ENCODE results near the gene CSMD2. TPM values are rescaled to one million over a fixed set of nuclear protein-coding genes. Genes with fewer than 3 reads are reported as not detected.
"Not testable (repeated sequence)": the region's sequence is repeated elsewhere in the genome, so short reads cannot be mapped to it uniquely, and the experiment has no call there.

The CSMD2 gene
- total RNA-seq, 1 experiment from 2014 or later: not detected

GRCh38 chr1:34016281-34016680 lies 148.7 kb downstream of the CSMD2 start:
- not testable (repeated sequence) for DNase-seq (ENCODE audit: extremely low read depth, low read depth)

GRCh38 chr1:34013958-34014737 lies 150.9 kb downstream of the CSMD2 start:
- no peak for DNase-seq (ENCODE audit: extremely low read depth, low read depth)

GRCh38 chr1:34013136-34013535 lies 151.9 kb downstream of the CSMD2 start:
- DNase-seq (ENCODE audit: extremely low read depth, low read depth): no peak

DNA sequence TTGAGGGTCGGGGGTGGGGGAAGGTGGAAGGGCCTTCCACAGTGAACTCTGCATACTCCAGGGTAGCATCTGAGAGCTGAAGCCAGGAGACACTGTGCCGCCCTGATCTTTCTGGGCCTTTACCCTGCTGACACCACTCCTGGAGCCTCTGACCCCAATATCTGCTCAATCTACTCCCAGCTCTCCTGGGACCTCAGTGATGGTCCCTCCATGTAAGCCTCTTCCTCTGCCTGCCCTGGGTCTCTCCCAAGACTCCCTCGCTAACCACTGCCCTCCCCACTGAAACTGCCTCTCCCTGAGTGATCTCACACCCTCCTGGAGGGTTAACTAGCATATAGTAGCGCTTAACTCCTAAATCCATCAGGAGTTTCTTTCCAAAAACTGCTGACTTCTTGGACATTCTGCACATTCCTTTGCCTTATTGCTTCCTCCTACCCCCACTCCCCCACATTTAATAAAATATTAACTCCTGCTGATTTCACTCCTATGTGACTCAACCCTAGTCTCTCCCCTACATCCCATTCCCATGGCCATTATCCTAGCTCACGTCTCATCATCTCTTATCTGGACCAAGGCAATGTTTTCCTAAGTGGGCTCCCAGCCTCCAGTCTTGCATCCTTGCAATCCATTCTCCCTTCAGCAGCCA lies 155.6 kb downstream of the CSMD2 start:
- DNase-seq (ENCODE audit: extremely low read depth, low read depth): no peak

DNA sequence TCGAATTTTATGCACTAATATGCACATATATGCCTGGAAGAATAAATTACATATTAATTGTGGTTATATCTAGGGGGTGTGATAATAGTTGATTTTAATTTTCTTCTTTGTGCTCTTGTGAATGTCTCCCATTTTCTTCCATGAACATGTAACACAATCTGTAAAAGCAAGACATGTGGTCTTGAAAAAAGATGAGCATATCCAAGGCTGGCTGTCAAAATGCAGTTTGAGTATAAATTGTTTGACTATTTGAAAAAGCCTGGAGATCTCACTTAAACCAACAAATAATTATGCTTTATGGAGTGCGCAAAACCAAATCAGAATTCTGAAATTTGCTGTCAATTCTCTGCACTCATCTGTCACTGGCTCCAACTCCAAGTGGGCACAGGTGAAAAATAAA lies 157.3 kb downstream of the CSMD2 start:
- DNase-seq (ENCODE audit: extremely low read depth, low read depth): no peak

DNA sequence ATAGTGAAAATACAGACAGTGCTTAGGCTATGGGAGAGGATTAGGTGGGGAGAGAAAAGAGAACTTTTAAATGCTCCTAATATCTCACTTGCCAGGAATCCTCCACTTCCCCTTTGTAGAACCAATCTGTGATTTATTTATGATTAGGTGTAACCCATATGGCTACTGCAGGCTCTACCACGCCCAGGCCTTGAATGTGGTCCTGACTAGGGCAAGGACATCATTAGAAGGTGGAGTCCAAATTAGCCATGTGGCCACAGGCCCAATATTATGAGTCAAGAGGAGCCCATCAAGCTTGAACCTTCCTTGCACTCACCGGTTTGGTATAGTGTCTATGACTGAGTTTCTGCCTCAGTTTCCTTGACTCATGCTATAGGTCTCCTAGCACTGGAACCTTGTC lies 159.7 kb downstream of the CSMD2 start:
- no peak for DNase-seq (ENCODE audit: extremely low read depth, low read depth)

- no peak for DNase-seq (ENCODE audit: extremely low read depth, low read depth)
Observed at GRCh38 chr1:34002810-34003209, 162.2 kb downstream of the CSMD2 start.

DNA sequence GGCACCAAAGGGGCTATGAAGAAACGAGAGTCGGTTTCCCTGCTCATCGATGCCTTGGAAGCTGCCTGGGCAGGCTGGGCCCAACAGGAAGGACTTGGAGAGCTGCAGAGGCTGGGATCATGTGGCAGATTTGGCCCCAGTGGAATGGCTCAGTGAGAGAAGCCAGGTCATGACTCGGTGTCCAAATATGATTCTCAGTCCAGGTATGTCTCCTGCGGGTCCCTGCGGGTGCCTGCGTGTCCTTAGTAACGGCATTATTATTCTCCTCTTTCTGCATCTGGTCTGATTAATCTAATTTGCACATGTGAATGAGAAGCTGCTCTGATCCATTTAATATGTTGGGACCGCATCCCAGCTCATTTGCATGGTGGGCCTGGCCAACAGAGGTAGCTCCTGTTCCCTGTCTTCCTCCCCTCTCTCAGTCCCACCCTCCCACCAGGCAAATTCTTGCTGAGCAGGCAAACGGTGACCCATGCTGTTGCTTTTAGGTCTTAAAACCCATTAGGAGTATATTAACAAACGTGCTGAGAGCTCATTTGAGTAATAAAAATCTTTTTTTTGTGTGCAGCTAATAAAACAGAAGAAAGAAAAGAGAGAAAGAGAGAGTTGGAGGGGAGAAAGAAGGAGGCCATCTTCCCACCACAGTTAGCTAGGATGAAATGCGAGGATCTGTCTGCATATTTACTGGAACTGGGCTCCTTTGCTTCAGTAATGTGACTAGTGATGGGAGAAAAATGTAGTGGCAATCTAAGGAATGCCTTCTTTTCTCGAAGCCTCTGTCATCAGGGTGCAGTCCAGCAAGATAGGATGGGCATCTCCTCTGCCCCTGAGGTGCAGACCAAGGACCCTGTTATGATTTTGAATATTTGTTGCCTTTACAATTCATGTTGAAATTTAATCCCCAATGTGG lies 167.6 kb downstream of the CSMD2 start:
- no peak for DNase-seq (ENCODE audit: extremely low read depth, low read depth)

- DNase-seq (ENCODE audit: extremely low read depth, low read depth): no peak
Observed at GRCh38 chr1:33996281-33996680, 168.7 kb downstream of the CSMD2 start.

- no peak for DNase-seq (ENCODE audit: extremely low read depth, low read depth)
Observed at GRCh38 chr1:33993301-33993700, 171.7 kb downstream of the CSMD2 start.

GRCh38 chr1:33990281-33990680 lies 174.7 kb downstream of the CSMD2 start:
- no peak for DNase-seq (ENCODE audit: extremely low read depth, low read depth)

DNA sequence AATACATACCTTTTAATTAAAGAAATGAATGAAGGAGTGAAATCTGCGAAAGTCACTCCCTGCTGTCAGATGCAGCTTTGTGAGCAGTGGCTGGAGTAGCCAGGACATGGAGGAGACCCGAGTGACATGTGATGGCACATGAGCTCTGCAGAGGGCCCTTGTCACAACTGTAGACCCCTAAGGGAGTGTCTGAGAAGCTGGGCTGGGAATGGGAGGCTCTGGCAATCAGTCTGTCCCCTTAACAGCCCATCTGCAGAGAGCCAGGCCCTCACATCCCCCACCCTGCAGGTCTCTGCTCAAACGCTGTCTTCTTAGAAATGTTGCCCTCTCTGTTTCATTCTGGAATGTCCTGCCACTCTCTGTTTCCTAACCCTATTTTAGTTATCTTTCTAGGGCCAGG lies 176.9 kb downstream of the CSMD2 start:
- DNase-seq (ENCODE audit: extremely low read depth, low read depth): no peak

GRCh38 chr1:33986390-33987095 lies 178.5 kb downstream of the CSMD2 start:
- DNase-seq (ENCODE audit: extremely low read depth, low read depth): no peak

DNA sequence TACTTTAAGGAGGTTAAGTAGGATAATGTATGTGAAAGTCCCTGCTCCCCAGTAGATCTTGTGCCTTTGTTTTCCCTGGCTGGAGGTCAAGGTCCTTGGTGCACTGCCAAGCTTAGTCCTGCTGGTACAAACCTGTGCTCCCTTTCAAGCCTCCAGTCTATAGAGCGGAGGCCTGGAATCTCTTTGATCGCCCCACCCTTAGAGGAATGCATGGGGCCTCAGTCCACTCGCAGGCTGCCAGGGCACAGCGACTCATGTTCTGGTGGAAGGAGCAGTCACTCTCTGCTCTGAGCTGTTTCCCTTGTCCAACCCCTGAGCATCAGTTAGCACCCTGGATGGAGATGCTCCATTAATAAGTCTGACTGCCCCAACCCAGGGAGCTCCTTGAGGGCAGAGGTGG lies 179.4 kb downstream of the CSMD2 start:
- no peak for DNase-seq (ENCODE audit: extremely low read depth, low read depth)

DNA sequence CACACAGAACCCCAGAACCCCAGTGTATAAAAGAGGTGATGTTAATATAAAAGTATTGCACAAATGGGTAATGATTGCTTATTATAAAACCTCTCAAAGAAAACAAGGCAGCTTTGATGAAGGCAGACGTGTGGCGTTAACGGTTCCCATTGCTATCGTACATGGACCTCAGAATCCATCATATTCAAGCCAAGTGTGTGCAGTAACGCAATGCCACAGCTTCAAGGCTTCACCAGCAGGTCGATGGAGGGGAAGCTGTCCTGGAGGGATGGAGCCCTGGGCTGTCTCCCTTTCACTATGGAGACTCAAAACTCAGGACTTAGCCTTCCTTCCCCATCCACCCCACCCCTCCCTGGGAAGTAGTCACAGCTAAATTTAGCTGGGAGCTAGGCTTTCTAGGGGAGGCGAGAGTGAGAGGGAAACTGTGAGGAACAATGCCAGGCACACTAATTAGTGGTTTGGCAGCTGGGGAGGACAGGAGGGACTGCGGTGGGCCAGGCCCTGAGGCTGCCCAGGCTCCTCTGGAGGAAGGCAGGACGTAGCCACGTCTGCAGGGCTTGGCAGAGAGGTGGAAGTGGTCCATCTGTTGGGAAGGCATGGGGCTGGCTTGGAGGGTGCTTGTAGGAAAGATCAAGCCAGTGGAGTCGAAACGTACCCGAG lies 180.0 kb downstream of the CSMD2 start:
- DNase-seq (ENCODE audit: extremely low read depth, low read depth): no peak

GRCh38 chr1:33982419-33982818 lies 182.6 kb downstream of the CSMD2 start:
- DNase-seq (ENCODE audit: extremely low read depth, low read depth): no peak

- no peak for DNase-seq (ENCODE audit: extremely low read depth, low read depth)
Observed at GRCh38 chr1:33979341-33979740, 185.7 kb downstream of the CSMD2 start.

DNA sequence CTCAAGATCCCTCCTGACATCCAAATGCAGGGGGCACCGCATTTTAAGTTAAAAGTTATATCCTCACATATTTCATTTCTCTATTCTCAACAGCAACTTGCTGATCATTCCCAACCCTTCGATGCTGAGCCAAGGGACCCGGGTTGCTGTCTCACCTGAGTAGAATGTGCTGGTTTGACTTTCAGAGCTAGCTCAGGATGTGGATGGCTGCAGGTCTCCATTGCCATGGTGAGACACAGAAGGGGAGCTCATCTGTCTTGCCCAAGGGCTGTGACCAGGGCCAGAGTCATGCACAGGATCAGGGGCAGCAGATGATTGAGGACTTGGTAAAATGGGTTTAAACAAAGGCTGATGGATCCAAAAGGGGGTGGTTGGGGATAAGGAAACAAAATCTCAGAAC lies 189.1 kb downstream of the CSMD2 start:
- DNase-seq (ENCODE audit: extremely low read depth, low read depth): no peak

DNA sequence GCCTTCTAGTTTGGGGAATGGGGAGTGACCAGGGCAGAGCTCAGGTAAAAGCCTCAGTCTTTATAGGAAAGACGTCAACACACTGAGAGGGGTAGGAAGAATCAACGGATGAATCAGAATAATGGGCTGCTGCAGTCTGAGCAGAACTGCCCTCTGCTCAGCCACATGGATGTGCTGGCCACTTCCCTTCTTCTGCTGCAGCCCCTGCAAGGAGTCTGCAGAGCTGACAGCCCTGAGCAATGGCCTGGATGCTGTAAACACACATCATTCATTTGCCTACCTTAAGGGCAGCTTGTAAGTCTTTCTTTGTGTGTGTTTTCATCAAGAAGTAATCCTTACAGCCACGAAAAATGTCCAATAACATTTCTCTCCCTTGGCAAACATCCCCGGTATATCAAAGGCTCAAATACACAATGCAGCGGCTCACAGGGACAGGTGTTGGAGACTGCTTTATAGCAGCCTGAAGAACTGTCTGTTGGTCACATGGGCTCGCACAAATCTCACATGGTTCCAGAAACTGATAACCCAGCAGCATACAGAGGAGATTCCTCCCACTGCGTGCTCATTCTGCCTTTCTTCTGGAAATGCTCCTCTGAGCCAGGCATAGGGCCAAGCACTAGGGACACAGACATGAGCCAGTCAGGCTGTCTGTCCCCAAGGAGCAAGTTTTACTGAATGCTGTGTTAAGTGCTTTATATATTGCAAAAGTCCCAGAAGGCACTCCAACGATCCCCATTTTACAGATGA lies 191.1 kb downstream of the CSMD2 start:
- DNase-seq (ENCODE audit: extremely low read depth, low read depth): no peak

Data from NCI-H460 (cell line).